Loucy (cell line): ENCODE measurements around the gene CDC42EP3.

ENCODE experiments used
- H2AFZ ChIP-seq: fragments of 200-600 bp; sonication (generic); 2 replicates; pipeline ENCODE4 v1.6.0; 2016; ENCODE audit warnings: antibody characterized with exemption, mild to moderate bottlenecking, low read length, moderate library complexity
- H3F3A ChIP-seq: fragments of 200-600 bp; 2 replicates; pipeline ENCODE4 v1.6.0; 2016; ENCODE audit warnings: antibody characterized with exemption, low read depth, mild to moderate bottlenecking
- H3K27me3 ChIP-seq: fragments of 200-600 bp; sonication (generic); 2 replicates; pipeline ENCODE4 v1.6.1; 2014; ENCODE audit warnings: low read length, mild to moderate bottlenecking; ENCODE audit not compliant: insufficient read depth, poor library complexity, severe bottlenecking
- H3K36me3 ChIP-seq: fragments of 200-600 bp; sonication (generic); 2 replicates; pipeline ENCODE4 v1.6.1; 2016; ENCODE audit warnings: low read length; ENCODE audit not compliant: insufficient read depth
- H3K4me1 ChIP-seq: fragments of 200-600 bp; sonication (generic); 2 replicates; pipeline ENCODE4 v1.5.1; 2014; ENCODE audit warnings: low read length, mild to moderate bottlenecking; ENCODE audit not compliant: insufficient read depth, poor library complexity, severe bottlenecking
- H3K4me2 ChIP-seq: fragments of 200-600 bp; sonication (generic); 2 replicates; pipeline ENCODE4 v1.6.0; 2014; ENCODE audit warnings: antibody characterized with exemption, low read length, low read depth, mild to moderate bottlenecking; ENCODE audit not compliant: poor library complexity, severe bottlenecking
- H3K4me3 ChIP-seq: fragments of 200-600 bp; sonication (generic); 2 replicates; pipeline ENCODE4 v1.5.1; 2014; ENCODE audit warnings: low read length, mild to moderate bottlenecking, mixed read lengths; ENCODE audit not compliant: poor library complexity, severe bottlenecking
- H3K79me2 ChIP-seq: fragments of 200-600 bp; sonication (generic); 2 replicates; pipeline ENCODE4 v1.6.1; 2014; ENCODE audit warnings: low read length; ENCODE audit not compliant: insufficient read depth
- H3K9ac ChIP-seq: fragments of 200-600 bp; sonication (generic); 2 replicates; pipeline ENCODE4 v1.6.0; 2014; ENCODE audit warnings: mild to moderate bottlenecking, low read depth, low read length, moderate library complexity; ENCODE audit not compliant: poor library complexity, severe bottlenecking
- H3K9me2 ChIP-seq: fragments of 200-600 bp; sonication (generic); replicated peaks from 2 replicates; pipeline ENCODE4 v1.6.1; 2016; ENCODE audit warnings: low read depth, low read length, mixed read lengths
- H3K9me3 ChIP-seq: fragments of 200-600 bp; sonication (generic); 2 replicates; pipeline ENCODE4 v1.6.1; 2014; ENCODE audit warnings: mild to moderate bottlenecking, antibody characterized with exemption, low read length, low read depth; ENCODE audit not compliant: insufficient read depth
- H4K20me1 ChIP-seq: fragments of 200-600 bp; sonication (generic); 2 replicates; pipeline ENCODE4 v1.6.0; 2014; ENCODE audit warnings: antibody characterized with exemption, low read length, mild to moderate bottlenecking; ENCODE audit not compliant: insufficient read depth, poor library complexity, severe bottlenecking
- EZH2phosphoT487 ChIP-seq: fragments of 200-600 bp; IDR thresholded peaks from 2 replicates; pipeline ENCODE4 v1.6.1; 2018; ENCODE audit warnings: antibody characterized with exemption, mild to moderate bottlenecking, moderate library complexity, borderline replicate concordance
- TF ChIP-seq, protein P1 (sequence below): fragments of 200-600 bp; sonication (generic); conservative IDR thresholded peaks from 2 replicates; pipeline ENCODE4 v1.5.1; 2014; ENCODE audit warnings: mild to moderate bottlenecking, antibody characterized with exemption, low read length

The CDC42EP3 gene

DNA sequence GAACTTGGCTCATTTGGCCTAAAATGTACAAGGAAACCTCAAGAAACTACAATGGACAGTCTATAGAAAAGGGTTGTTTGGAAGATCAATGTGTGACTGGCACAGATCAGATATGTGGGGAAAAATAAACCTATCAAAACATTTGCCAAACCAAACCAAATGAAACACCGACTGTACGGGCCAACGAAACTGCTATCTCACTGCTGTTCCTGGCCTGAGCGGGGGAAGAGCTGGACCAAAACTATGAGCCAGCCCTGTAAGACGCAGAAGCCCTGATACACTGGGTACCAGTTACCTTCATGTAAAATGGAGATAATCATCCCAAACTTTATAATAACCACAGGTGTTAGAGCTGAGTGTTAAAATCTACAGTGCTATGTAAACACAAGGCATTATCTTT is 11.7 kb downstream of the CDC42EP3 start:
- H3K4me3 ChIP-seq: no peak overlapping the region
- H3K9me3 ChIP-seq: no peaks in the 10 kb centered on the region
- H3K79me2 ChIP-seq: peaks cover 96% of the 10 kb centered on the region
- H4K20me1 ChIP-seq: peaks cover 40% of the 10 kb centered on the region
- no peaks in the 10 kb centered on the region for H3K9me2 ChIP-seq
- H3K9ac ChIP-seq: no peak overlapping the region
- peaks cover 43% of the 10 kb centered on the region for H3K4me1 ChIP-seq
- H3K36me3 ChIP-seq: no peaks in the 10 kb centered on the region
- no peaks in the 10 kb centered on the region for H3F3A ChIP-seq
- H3K4me2 ChIP-seq: no peak overlapping the region
- TF ChIP-seq, protein P1, sequence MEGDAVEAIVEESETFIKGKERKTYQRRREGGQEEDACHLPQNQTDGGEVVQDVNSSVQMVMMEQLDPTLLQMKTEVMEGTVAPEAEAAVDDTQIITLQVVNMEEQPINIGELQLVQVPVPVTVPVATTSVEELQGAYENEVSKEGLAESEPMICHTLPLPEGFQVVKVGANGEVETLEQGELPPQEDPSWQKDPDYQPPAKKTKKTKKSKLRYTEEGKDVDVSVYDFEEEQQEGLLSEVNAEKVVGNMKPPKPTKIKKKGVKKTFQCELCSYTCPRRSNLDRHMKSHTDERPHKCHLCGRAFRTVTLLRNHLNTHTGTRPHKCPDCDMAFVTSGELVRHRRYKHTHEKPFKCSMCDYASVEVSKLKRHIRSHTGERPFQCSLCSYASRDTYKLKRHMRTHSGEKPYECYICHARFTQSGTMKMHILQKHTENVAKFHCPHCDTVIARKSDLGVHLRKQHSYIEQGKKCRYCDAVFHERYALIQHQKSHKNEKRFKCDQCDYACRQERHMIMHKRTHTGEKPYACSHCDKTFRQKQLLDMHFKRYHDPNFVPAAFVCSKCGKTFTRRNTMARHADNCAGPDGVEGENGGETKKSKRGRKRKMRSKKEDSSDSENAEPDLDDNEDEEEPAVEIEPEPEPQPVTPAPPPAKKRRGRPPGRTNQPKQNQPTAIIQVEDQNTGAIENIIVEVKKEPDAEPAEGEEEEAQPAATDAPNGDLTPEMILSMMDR: no peak
- TF ChIP-seq EZH2phosphoT487: no peak
- H2AFZ ChIP-seq: no peak overlapping the region
- no peaks in the 10 kb centered on the region for H3K27me3 ChIP-seq

DNA sequence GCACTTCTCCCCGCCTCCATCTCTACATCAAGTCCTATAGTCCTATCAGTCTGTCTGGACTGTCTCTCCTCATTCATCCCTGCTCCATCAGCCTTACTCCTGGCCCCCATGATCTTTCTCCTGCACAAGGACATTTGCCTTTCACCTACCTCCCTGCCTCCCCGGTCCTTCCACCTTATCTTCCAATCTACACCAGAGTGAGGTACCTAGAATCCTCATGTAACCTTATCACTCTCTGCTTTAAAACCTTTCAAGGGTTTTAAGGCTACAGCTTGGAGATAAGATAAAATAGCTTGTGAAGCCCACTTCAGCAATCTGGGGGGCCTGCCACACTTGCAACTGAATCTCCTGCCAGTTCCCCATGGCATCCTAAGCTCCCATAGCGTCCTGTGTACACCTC is 12.8 kb downstream of the CDC42EP3 start:
- no peaks in the 10 kb centered on the region for H3K9me2 ChIP-seq
- no peak for TF ChIP-seq EZH2phosphoT487
- TF ChIP-seq, protein P1: no peak
- no peaks in the 10 kb centered on the region for H3F3A ChIP-seq
- H3K79me2 ChIP-seq: peaks cover 97% of the 10 kb centered on the region
- no peaks in the 10 kb centered on the region for H3K9me3 ChIP-seq
- peaks cover 3% of the 10 kb centered on the region; the same call in 1 of the 2 replicates for H3K36me3 ChIP-seq
- no peak overlapping the region for H3K4me2 ChIP-seq
- peaks cover 33% of the 10 kb centered on the region for H4K20me1 ChIP-seq
- no peak overlapping the region for H3K9ac ChIP-seq
- H3K4me3 ChIP-seq: no peak overlapping the region
- no peaks in the 10 kb centered on the region for H3K27me3 ChIP-seq
- peaks cover 47% of the 10 kb centered on the region for H3K4me1 ChIP-seq
- H2AFZ ChIP-seq: no peak overlapping the region

DNA sequence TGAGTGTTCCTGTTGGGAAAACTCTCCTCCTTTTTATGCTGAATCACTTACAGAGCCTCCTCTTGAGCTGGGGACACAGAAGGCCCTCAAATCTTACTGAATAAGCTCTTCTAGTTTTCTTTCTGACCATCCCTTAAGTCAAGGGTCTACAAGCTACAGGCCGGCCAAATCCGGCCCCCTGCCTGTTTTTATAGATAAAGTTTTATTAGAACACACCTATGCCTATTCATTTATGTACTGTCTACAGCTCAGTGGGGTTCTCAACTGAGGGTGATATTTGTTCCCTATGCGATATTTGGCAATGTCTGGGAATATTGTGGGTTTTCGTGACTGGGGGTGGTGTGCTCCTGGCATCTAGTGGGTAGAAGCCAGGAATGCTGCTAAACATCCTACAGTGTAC is 14.0 kb downstream of the CDC42EP3 start:
- no peak overlapping the region for H3K9ac ChIP-seq
- H3K4me3 ChIP-seq: no peak overlapping the region
- H3K27me3 ChIP-seq: no peaks in the 10 kb centered on the region
- peaks cover 98% of the 10 kb centered on the region for H3K79me2 ChIP-seq
- no peaks in the 10 kb centered on the region for H3K9me2 ChIP-seq
- H3F3A ChIP-seq: no peaks in the 10 kb centered on the region
- H3K36me3 ChIP-seq: peaks cover 3% of the 10 kb centered on the region; the same call in 1 of the 2 replicates
- no peak for TF ChIP-seq EZH2phosphoT487
- TF ChIP-seq, protein P1: no peak
- no peak overlapping the region for H2AFZ ChIP-seq
- peaks cover 52% of the 10 kb centered on the region for H3K4me1 ChIP-seq
- no peak overlapping the region for H3K4me2 ChIP-seq
- H3K9me3 ChIP-seq: no peaks in the 10 kb centered on the region
- peaks cover 32% of the 10 kb centered on the region for H4K20me1 ChIP-seq
